Hepatocyte (in vitro differentiated cells): ENCODE measurements around the gene ANGPT4. TPM values are rescaled to one million over a fixed set of nuclear protein-coding genes. Genes with fewer than 3 reads are reported as not detected.

ENCODE experiments used
- DNase-seq: peaks from one replicate; pipeline ENCODE4 v3.0.0-alpha.2; 2016; ENCODE audit warnings: low spot score
- H2AFZ ChIP-seq: fragments of 200-600 bp; sonication (generic); 2 replicates; pipeline ENCODE4 v1.6.0; 2016; ENCODE audit warnings: antibody characterized with exemption, mild to moderate bottlenecking
- H3K27ac ChIP-seq: fragments of 200-600 bp; sonication (generic); 2 replicates; pipeline ENCODE4 v1.5.1; 2016; ENCODE audit warnings: mild to moderate bottlenecking
- H3K27me3 ChIP-seq: fragments of 200-600 bp; sonication (generic); 2 replicates; pipeline ENCODE4 v1.6.1; 2016
- H3K36me3 ChIP-seq: fragments of 200-600 bp; sonication (generic); replicated peaks from 2 replicates; pipeline ENCODE4 v1.5.1; 2016; ENCODE audit warnings: low read depth; ENCODE audit not compliant: insufficient read depth
- H3K4me1 ChIP-seq: fragments of 200-600 bp; sonication (generic); 2 replicates; pipeline ENCODE4 v1.5.1; 2016; ENCODE audit warnings: mild to moderate bottlenecking, moderate library complexity; ENCODE audit not compliant: insufficient read depth
- H3K4me2 ChIP-seq: fragments of 200-600 bp; sonication (generic); 2 replicates; pipeline ENCODE4 v1.6.0; 2016
- H3K4me3 ChIP-seq: fragments of 200-600 bp; sonication (generic); 2 replicates; pipeline ENCODE4 v1.5.1; 2016; ENCODE audit warnings: mild to moderate bottlenecking
- H3K79me2 ChIP-seq: fragments of 200-600 bp; sonication (generic); 2 replicates; pipeline ENCODE4 v1.6.0; 2017; ENCODE audit warnings: mild to moderate bottlenecking
- H3K9me2 ChIP-seq: fragments of 200-600 bp; sonication (generic); replicated peaks from 2 replicates; pipeline ENCODE4 v1.6.0; 2017; ENCODE audit warnings: mild to moderate bottlenecking; ENCODE audit not compliant: insufficient read depth
- H3K9me3 ChIP-seq: fragments of 200-600 bp; sonication (generic); 2 replicates; pipeline ENCODE4 v1.5.1; 2016; ENCODE audit warnings: low read depth, mild to moderate bottlenecking
- H4K20me1 ChIP-seq: fragments of 200-600 bp; sonication (generic); 2 replicates; pipeline ENCODE4 v1.6.0; 2016; ENCODE audit warnings: mild to moderate bottlenecking; ENCODE audit not compliant: insufficient read depth, poor library complexity, severe bottlenecking
- EZH2 ChIP-seq: fragments of 200-600 bp; sonication (generic); IDR thresholded peaks from 2 replicates; pipeline ENCODE4 v1.6.1; 2016; ENCODE audit warnings: antibody characterized with exemption, mild to moderate bottlenecking, borderline replicate concordance
- EZH2phosphoT487 ChIP-seq: fragments of 200-600 bp; sonication (generic); IDR thresholded peaks from one replicate; pipeline ENCODE4 v1.6.1; 2018; ENCODE audit warnings: antibody characterized with exemption, mild to moderate bottlenecking, low read depth, moderate library complexity; ENCODE audit not compliant: unreplicated experiment, severe bottlenecking
- WGBS: methylation state at CpG from one replicate; pipeline ENCODE4 v1.1.6; 2016; ENCODE audit warnings: low lambda C conversion rate; ENCODE audit errors: missing lambda C conversion rate; 5-methylcytosine and 5-hydroxymethylcytosine counted together
- polyA plus RNA-seq: library from polyadenylated mRNA; unstranded; fragments of >200 nt; fragmentation: Nextera tagmentation; extraction: Ambion mirVana; gene quantifications from 2 replicates; pipeline ENCODE4 v1.2.1, GENCODE V29; 2016
- total RNA-seq: library from RNA; depleted of rRNA; stranded (reverse); fragments of >200 nt; gene quantifications from 2 replicates; pipeline ENCODE4 v1.2.3, GENCODE V29; 2014
- TF ChIP-seq, protein P1 (sequence below): fragments of 200-600 bp; sonication (generic); IDR thresholded peaks from 2 replicates; pipeline ENCODE4 v1.5.1; 2016; ENCODE audit warnings: antibody characterized with exemption, mild to moderate bottlenecking; ENCODE audit not compliant: poor library complexity

The ANGPT4 gene
- total and polyA plus RNA-seq, 2 experiments from 2014 or later = not detected

DNA sequence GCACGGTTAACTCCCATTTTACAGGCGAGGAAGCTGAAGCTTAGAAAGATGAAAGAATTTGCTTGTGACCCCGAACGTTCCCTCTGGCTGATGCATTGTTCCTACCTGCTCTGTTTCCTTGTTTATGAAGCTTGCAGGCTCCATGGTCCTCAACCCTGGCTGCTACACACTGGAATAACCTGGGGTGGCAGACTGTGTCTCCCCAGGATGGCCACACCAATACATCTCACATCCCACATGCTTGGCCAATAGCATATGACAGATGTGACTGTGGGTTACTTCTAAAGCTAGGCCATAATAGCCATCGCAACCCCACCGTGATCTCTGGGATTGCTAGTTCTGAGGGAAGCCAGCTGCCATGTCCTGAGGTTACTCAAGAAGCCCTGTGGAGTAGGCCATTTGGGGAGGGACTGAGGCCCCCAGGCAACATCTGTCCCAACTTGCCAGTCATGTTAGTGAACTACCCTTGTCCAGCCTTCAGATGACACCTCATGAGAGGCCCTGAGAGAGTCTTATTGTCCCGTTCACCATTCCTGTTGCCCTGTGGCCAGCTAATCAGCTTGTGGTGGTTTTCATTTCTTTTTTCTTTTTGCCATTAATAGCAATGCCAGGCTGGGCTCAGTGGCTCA is 89.3 kb downstream of the ANGPT4 start:
- H3K4me3 ChIP-seq = no peak overlapping the region
- no peaks in the 10 kb centered on the region for H3K9me2 ChIP-seq
- H4K20me1 ChIP-seq = no peaks in the 10 kb centered on the region
- TF ChIP-seq, protein P1, sequence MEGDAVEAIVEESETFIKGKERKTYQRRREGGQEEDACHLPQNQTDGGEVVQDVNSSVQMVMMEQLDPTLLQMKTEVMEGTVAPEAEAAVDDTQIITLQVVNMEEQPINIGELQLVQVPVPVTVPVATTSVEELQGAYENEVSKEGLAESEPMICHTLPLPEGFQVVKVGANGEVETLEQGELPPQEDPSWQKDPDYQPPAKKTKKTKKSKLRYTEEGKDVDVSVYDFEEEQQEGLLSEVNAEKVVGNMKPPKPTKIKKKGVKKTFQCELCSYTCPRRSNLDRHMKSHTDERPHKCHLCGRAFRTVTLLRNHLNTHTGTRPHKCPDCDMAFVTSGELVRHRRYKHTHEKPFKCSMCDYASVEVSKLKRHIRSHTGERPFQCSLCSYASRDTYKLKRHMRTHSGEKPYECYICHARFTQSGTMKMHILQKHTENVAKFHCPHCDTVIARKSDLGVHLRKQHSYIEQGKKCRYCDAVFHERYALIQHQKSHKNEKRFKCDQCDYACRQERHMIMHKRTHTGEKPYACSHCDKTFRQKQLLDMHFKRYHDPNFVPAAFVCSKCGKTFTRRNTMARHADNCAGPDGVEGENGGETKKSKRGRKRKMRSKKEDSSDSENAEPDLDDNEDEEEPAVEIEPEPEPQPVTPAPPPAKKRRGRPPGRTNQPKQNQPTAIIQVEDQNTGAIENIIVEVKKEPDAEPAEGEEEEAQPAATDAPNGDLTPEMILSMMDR = no peak
- TF ChIP-seq EZH2phosphoT487 = no peak
- no peak for TF ChIP-seq EZH2
- DNase-seq = no peak
- no peak overlapping the region for H3K27ac ChIP-seq
- no peaks in the 10 kb centered on the region for H3K36me3 ChIP-seq
- peaks cover 8% of the 10 kb centered on the region for H3K4me1 ChIP-seq
- no peak overlapping the region for H3K4me2 ChIP-seq
- no peaks in the 10 kb centered on the region for H3K79me2 ChIP-seq
- H3K27me3 ChIP-seq = no peaks in the 10 kb centered on the region
- H3K9me3 ChIP-seq = no peaks in the 10 kb centered on the region
- WGBS = 88% methylated on average over 7 of the region's 7 CpGs
- H2AFZ ChIP-seq = no peak overlapping the region

DNA sequence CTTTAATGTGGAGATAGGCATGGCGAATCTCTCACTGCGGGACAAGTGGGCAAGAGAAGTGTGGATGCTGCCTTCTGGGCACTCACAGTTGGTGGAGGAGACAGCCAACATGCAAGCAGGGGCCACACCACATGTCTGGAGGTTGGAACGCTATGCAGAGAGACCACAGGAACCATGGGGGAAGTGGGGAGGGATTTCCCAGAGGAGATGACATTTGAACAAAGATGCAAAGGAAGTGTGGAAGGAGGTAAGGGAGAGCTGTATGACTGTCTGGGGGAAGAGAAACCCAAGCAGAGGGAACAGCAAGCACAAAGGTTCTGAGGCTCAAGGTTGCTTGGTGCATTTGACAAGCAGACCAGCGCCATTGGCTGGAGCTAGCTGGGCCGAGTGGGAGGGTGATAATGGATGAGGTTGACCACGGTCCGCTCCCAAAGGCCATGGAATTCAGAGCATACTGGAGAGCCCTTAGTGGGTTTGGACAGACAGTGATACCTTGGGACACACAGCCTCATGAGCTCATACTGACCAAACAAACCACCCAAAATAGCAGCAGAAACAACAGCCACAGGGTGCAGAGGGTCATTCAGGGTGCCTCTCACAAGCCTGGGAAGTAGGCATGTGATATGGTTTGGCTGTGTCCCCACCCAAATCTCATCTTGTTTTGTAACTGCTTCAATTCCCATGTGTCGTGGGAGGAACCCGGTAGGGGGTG is 90.3 kb downstream of the ANGPT4 start:
- H3K36me3 ChIP-seq = no peaks in the 10 kb centered on the region
- no peak overlapping the region for H3K4me3 ChIP-seq
- H3K9me2 ChIP-seq = no peaks in the 10 kb centered on the region
- H3K9me3 ChIP-seq = no peaks in the 10 kb centered on the region
- H4K20me1 ChIP-seq = no peaks in the 10 kb centered on the region
- H3K79me2 ChIP-seq = no peaks in the 10 kb centered on the region
- no peak overlapping the region for H2AFZ ChIP-seq
- DNase-seq = no peak
- peaks cover 8% of the 10 kb centered on the region for H3K4me1 ChIP-seq
- no peak overlapping the region for H3K4me2 ChIP-seq
- no peaks in the 10 kb centered on the region for H3K27me3 ChIP-seq
- no peak overlapping the region for H3K27ac ChIP-seq
- 90% methylated on average over 9 of the region's 9 CpGs for WGBS
- TF ChIP-seq, protein P1 = no peak
- TF ChIP-seq EZH2 = no peak
- TF ChIP-seq EZH2phosphoT487 = no peak

DNA sequence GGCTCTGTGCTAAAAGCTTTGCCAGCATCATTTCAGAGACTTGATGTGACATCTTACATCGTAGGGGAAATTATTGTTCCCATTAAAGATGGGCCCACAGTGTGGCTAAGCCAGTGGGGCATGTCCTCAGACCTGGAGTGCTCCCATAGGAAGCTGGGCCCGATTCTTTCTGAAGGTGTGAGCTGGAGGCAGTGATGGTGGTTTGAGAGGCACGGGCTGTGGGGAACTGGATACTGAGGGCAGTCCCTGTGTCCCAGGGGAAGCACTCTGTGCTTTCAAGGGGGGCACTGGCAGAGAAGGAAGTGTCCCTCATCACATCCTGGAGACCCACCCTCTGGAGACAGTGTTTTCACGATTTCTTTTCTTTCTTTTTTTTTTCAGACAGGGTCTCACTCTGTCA is 91.2 kb downstream of the ANGPT4 start:
- Histone ChIP-seq H3K9me3 (no peaks in the 10 kb centered on the region), H3K36me3 (no peaks in the 10 kb centered on the region), H3K4me2 (no peak overlapping the region), H3K9me2 (no peaks in the 10 kb centered on the region), H3K27ac (no peak overlapping the region), H2AFZ (no peak overlapping the region), H3K79me2 (no peaks in the 10 kb centered on the region), H3K4me1 (peaks cover 8% of the 10 kb centered on the region), H3K4me3 (no peak overlapping the region), H3K27me3 (no peaks in the 10 kb centered on the region), H4K20me1 (no peaks in the 10 kb centered on the region)
- no peak for DNase-seq
- WGBS = 79% methylated on average over 4 of the region's 4 CpGs
- TF ChIP-seq, protein P1 = no peak
- TF ChIP-seq EZH2phosphoT487 (no peak), EZH2 (no peak)
